H9 (cell line): ENCODE data around the gene STK38L. TPM values are rescaled to one million over a fixed set of nuclear protein-coding genes. Genes with fewer than 3 reads are reported as not detected.

Experiments
- DNase-seq: peaks from one replicate; pipeline ENCODE4 v3.0.0-alpha.2; 2017
- H2AFZ ChIP-seq: one replicate; pipeline ENCODE4 v1.6.1; 2013; ENCODE audit warnings: mild to moderate bottlenecking, low read length, control low read depth, moderate library complexity
- H2AK5ac ChIP-seq: 2 replicates; pipeline ENCODE4 v1.6.1; 2013; ENCODE audit warnings: low read length, control low read depth, mixed read lengths; ENCODE audit not compliant: insufficient read length
- H2BK120ac ChIP-seq: one replicate; pipeline ENCODE4 v1.6.1; 2013; ENCODE audit warnings: low read depth, mild to moderate bottlenecking, low read length, control low read depth, inconsistent platforms; ENCODE audit not compliant: poor library complexity, severe bottlenecking
- H2BK12ac ChIP-seq: 2 replicates; pipeline ENCODE4 v1.6.1; 2013; ENCODE audit warnings: low read length, control low read depth, mixed read lengths, low read depth; ENCODE audit not compliant: insufficient read length
- H2BK15ac ChIP-seq: 2 replicates; pipeline ENCODE4 v1.6.1; 2013; ENCODE audit warnings: low read depth, low read length, control low read depth
- H2BK20ac ChIP-seq: one replicate; pipeline ENCODE4 v1.6.1; 2013; ENCODE audit warnings: low read depth, mild to moderate bottlenecking, low read length, control low read depth, inconsistent platforms; ENCODE audit not compliant: poor library complexity, severe bottlenecking
- H2BK5ac ChIP-seq: 2 replicates; pipeline ENCODE4 v1.6.1; 2013; ENCODE audit warnings: low read length, control low read depth, mixed read lengths; ENCODE audit not compliant: insufficient read length
- H3K14ac ChIP-seq: 2 replicates; pipeline ENCODE4 v1.6.1; 2013; ENCODE audit warnings: low read length, control low read depth; ENCODE audit not compliant: insufficient read depth
- H3K18ac ChIP-seq: 2 replicates; pipeline ENCODE4 v1.6.1; 2013; ENCODE audit warnings: low read depth, mild to moderate bottlenecking, mixed read lengths, low read length, control low read depth; ENCODE audit not compliant: insufficient read length
- H3K23ac ChIP-seq: 2 replicates; pipeline ENCODE4 v1.6.1; 2013; ENCODE audit warnings: low read length, control low read depth, mixed read lengths, low read depth; ENCODE audit not compliant: insufficient read length
- H3K23me2 ChIP-seq: 2 replicates; pipeline ENCODE4 v1.6.1; 2013; ENCODE audit warnings: low read depth, mild to moderate bottlenecking, mixed read lengths, low read length, control low read depth; ENCODE audit not compliant: insufficient read length, poor library complexity, severe bottlenecking
- H3K27ac ChIP-seq: 2 replicates; pipeline ENCODE4 v1.5.1; 2013; ENCODE audit warnings: low read length, control low read depth, mixed read lengths, low read depth; ENCODE audit not compliant: insufficient read length
- H3K27me3 ChIP-seq: 2 replicates; pipeline ENCODE4 v1.6.1; 2013; ENCODE audit warnings: low read length, control low read depth, inconsistent platforms; ENCODE audit not compliant: insufficient read depth
- H3K4ac ChIP-seq: 2 replicates; pipeline ENCODE4 v1.6.1; 2013; ENCODE audit warnings: low read depth, mild to moderate bottlenecking, control low read depth, inconsistent platforms, low read length, moderate library complexity
- H3K4me1 ChIP-seq: 2 replicates; pipeline ENCODE4 v1.6.1; 2013; ENCODE audit warnings: low read length, control low read depth, inconsistent platforms; ENCODE audit not compliant: insufficient read depth
- H3K4me2 ChIP-seq: 2 replicates; pipeline ENCODE4 v1.6.1; 2013; ENCODE audit warnings: low read length, control low read depth, mixed read lengths; ENCODE audit not compliant: insufficient read length, insufficient read depth
- H3K56ac ChIP-seq: 2 replicates; pipeline ENCODE4 v1.6.1; 2013; ENCODE audit warnings: low read depth, mild to moderate bottlenecking, mixed read lengths, low read length, control low read depth; ENCODE audit not compliant: insufficient read length
- H3K79me1 ChIP-seq: 2 replicates; pipeline ENCODE4 v1.6.1; 2013; ENCODE audit warnings: low read depth, mild to moderate bottlenecking, moderate library complexity, low read length, control low read depth, inconsistent platforms; ENCODE audit not compliant: insufficient read depth, poor library complexity, severe bottlenecking
- H3K79me2 ChIP-seq: 2 replicates; pipeline ENCODE4 v1.6.1; 2013; ENCODE audit warnings: low read length, control low read depth, inconsistent platforms; ENCODE audit not compliant: insufficient read depth
- H3K9ac ChIP-seq: 2 replicates; pipeline ENCODE4 v1.6.1; 2013; ENCODE audit warnings: low read length, control low read depth, mixed read lengths; ENCODE audit not compliant: insufficient read length; ENCODE audit errors: extremely low read depth
- H3K9me3 ChIP-seq: one replicate; pipeline ENCODE4 v1.6.1; 2013; ENCODE audit warnings: low read depth, low read length, inconsistent platforms; ENCODE audit not compliant: control insufficient read depth
- H3T11ph ChIP-seq: one replicate; pipeline ENCODE4 v1.6.1; 2013; ENCODE audit warnings: mild to moderate bottlenecking, low read length, control low read depth, inconsistent platforms
- H4K20me1 ChIP-seq: one replicate; pipeline ENCODE4 v1.6.1; 2013; ENCODE audit not compliant: control insufficient read depth, insufficient read length, insufficient read depth
- H4K5ac ChIP-seq: 2 replicates; pipeline ENCODE4 v1.6.1; 2013; ENCODE audit warnings: low read depth, mild to moderate bottlenecking, mixed read lengths, low read length, control low read depth; ENCODE audit not compliant: insufficient read length
- H4K8ac ChIP-seq: replicated peaks from 2 replicates; pipeline ENCODE4 v1.6.1; 2013; ENCODE audit warnings: low read length, control low read depth, mixed read lengths, low read depth; ENCODE audit not compliant: insufficient read length
- H4K91ac ChIP-seq: 2 replicates; pipeline ENCODE4 v1.6.1; 2013; ENCODE audit warnings: low read depth, mild to moderate bottlenecking, moderate library complexity, mixed read lengths, low read length, control low read depth; ENCODE audit not compliant: insufficient read length
- H3K27ac Mint-ChIP-seq, 3 experiments: 2 replicates in 2 of 3; 3 replicates in 1 of 3; pipeline ENCODE4 v1.8.0; 2020 to 2021; ENCODE audit warnings: mixed read lengths in 3 of 3, mild to moderate bottlenecking in 1 of 3, moderate library complexity in 1 of 3
- H3K27me3 Mint-ChIP-seq: 2 replicates; pipeline ENCODE4 v1.8.0; 2021; ENCODE audit warnings: low read depth, mild to moderate bottlenecking, moderate library complexity, mixed read lengths
- H3K36me3 Mint-ChIP-seq, 3 experiments: 2 replicates in 2 of 3; 3 replicates in 1 of 3; pipeline ENCODE4 v1.8.0; 2020 to 2021; ENCODE audit warnings: low read depth in 3 of 3, mixed read lengths in 3 of 3; ENCODE audit not compliant: insufficient read depth in 1 of 3
- H3K4me1 Mint-ChIP-seq, 2 experiments: 2 replicates each; pipeline ENCODE4 v1.8.0; 2020; ENCODE audit warnings: mixed read lengths in 2 of 2
- H3K4me3 Mint-ChIP-seq, 2 experiments: 2 replicates in 1 of 2; 3 replicates in 1 of 2; pipeline ENCODE4 v1.8.0; 2020 to 2021; ENCODE audit warnings: mild to moderate bottlenecking in 2 of 2, mixed read lengths in 2 of 2, moderate library complexity in 1 of 2
- H3K9me3 Mint-ChIP-seq, 2 experiments: 2 replicates in 1 of 2; 3 replicates in 1 of 2; pipeline ENCODE4 v1.8.0; 2020; ENCODE audit warnings: mild to moderate bottlenecking in 2 of 2, mixed read lengths in 2 of 2, moderate library complexity in 1 of 2
- WGBS: extraction: QIAGEN DNeasy Blood & Tissue Kit; methylation state at CpG from one replicate; pipeline ENCODE4 v1.1.7; 2013; ENCODE audit warnings: missing lambda C conversion rate, low lambda C conversion rate, mixed read lengths; ENCODE audit not compliant: insufficient read length; ENCODE audit errors: extremely low coverage; 5-methylcytosine and 5-hydroxymethylcytosine counted together
- total RNA-seq: library from RNA; stranded (reverse); gene quantifications from 2 replicates; pipeline ENCODE4 v1.2.1, GENCODE V29; 2021
- TF ChIP-seq, protein P1 (sequence below): fragments of 200-600 bp; sonication (generic); conservative IDR thresholded peaks from 3 replicates; pipeline ENCODE4 v1.8.0; 2021; ENCODE audit warnings: antibody characterized with exemption, mild to moderate bottlenecking

STK38L gene
- total RNA-seq, 1 experiment from 2014 or later: 44.9 TPM

DNA sequence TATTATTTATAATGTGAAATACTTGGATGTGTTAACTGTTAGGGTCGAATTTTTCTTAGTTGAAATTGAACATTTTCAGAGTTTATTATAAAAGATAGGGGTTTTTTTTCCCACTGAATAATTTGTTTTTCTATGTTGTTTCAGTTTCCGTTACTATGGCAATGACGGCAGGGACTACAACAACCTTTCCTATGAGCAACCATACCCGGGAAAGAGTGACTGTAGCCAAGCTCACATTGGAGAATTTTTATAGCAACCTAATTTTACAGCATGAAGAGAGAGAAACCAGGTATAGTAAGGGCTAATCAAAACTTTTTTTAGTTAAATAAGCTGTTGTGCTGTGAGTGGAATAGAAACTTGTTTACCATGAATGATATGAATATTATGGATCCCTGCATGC is 53.5 kb downstream of the STK38L start:
- H4K20me1 ChIP-seq: no peaks in the 10 kb centered on the region
- H3K9ac ChIP-seq: no peak overlapping the region
- H3K27me3 Mint-ChIP-seq: no peaks in the 10 kb centered on the region
- H3K36me3 Mint-ChIP-seq: peaks cover 20 to 34% (median 32%) of the 10 kb centered on the region in 3 experiments
- no peak for DNase-seq
- no peak overlapping the region for H3K4me2 ChIP-seq
- H2BK20ac ChIP-seq: no peak overlapping the region
- no peak overlapping the region for H2BK5ac ChIP-seq
- H3K79me1 ChIP-seq: no peaks in the 10 kb centered on the region
- no peak overlapping the region for H4K5ac ChIP-seq
- no peak overlapping the region for H4K8ac ChIP-seq
- no peak overlapping the region for H3K14ac ChIP-seq
- no peak overlapping the region; a peak in 1 of 7 replicates for H3K27ac Mint-ChIP-seq
- H3K56ac ChIP-seq: no peak overlapping the region
- no peaks in the 10 kb centered on the region for H3K9me3 ChIP-seq
- TF ChIP-seq, protein P1, sequence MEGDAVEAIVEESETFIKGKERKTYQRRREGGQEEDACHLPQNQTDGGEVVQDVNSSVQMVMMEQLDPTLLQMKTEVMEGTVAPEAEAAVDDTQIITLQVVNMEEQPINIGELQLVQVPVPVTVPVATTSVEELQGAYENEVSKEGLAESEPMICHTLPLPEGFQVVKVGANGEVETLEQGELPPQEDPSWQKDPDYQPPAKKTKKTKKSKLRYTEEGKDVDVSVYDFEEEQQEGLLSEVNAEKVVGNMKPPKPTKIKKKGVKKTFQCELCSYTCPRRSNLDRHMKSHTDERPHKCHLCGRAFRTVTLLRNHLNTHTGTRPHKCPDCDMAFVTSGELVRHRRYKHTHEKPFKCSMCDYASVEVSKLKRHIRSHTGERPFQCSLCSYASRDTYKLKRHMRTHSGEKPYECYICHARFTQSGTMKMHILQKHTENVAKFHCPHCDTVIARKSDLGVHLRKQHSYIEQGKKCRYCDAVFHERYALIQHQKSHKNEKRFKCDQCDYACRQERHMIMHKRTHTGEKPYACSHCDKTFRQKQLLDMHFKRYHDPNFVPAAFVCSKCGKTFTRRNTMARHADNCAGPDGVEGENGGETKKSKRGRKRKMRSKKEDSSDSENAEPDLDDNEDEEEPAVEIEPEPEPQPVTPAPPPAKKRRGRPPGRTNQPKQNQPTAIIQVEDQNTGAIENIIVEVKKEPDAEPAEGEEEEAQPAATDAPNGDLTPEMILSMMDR: no peak
- H2BK120ac ChIP-seq: no peak overlapping the region
- H3K79me2 ChIP-seq: no peaks in the 10 kb centered on the region; the same call in 1 of the 2 replicates
- no peak overlapping the region for H2AK5ac ChIP-seq
- no peak overlapping the region for H2AFZ ChIP-seq
- H3K23ac ChIP-seq: no peak overlapping the region
- no peak overlapping the region for H3K27ac ChIP-seq
- no peaks in the 10 kb centered on the region for H3K27me3 ChIP-seq
- H3K9me3 Mint-ChIP-seq: peaks cover 11% of the 10 kb centered on the region in 2 experiments; a peak in 4 of 5 replicates
- H4K91ac ChIP-seq: no peak overlapping the region
- WGBS: no CpG with 5 or more reads among the region's 4 CpGs
- no peak overlapping the region for H3K4me3 Mint-ChIP-seq
- H3K4me1 Mint-ChIP-seq: peaks cover 4 to 18% of the 10 kb centered on the region in 2 experiments; a peak in 3 of 4 replicates
- no peak overlapping the region for H3K18ac ChIP-seq
- H2BK12ac ChIP-seq: no peak overlapping the region
- peaks cover 2% of the 10 kb centered on the region; the same call in 1 of the 2 replicates for H3K4me1 ChIP-seq
- H3K4ac ChIP-seq: no peak overlapping the region
- no peak overlapping the region for H2BK15ac ChIP-seq
- no peaks in the 10 kb centered on the region for H3K23me2 ChIP-seq
- H3T11ph ChIP-seq: no peak overlapping the region
